GM10248 (cell line): Measurements from ENCODE around the gene SNRPD3.
"Not testable (repeated sequence)": the region's sequence is repeated elsewhere in the genome, so short reads cannot be mapped to it uniquely, and the experiment has no call there.

Experiments
- CTCF ChIA-PET: fragments of 300-600 bp; sonication (Branson Sonifier 250); formaldehyde crosslinking; extraction: SDS; loops from one replicate; lab custom pipeline; 2021; ENCODE audit warnings: antibody characterized with exemption; lab: Yijun Ruan, JAX
- POLR2A ChIA-PET: fragments of 350-650 bp; sonication (Branson Sonifier 250); formaldehyde crosslinking; extraction: SDS; loops from one replicate; lab custom pipeline; 2020; ENCODE audit warnings: antibody characterized with exemption; lab: Yijun Ruan, JAX
- DNase-seq: peaks from one replicate; pipeline ENCODE4 v3.0.0; 2012; ENCODE audit errors: extremely low spot score
- CTCF ChIP-seq: IDR thresholded peaks from 2 replicates; pipeline ENCODE4 v1.5.1; 2012; ENCODE audit warnings: mild to moderate bottlenecking, low read depth; ENCODE audit errors: extremely low read depth, missing control alignments, control extremely low read depth

Gene SNRPD3

GRCh38 chr22:24599514-24599913 lies 43.7 kb downstream of the SNRPD3 start:
- CTCF ChIA-PET, result no interaction called here
- DNase-seq, result no peak
- POLR2A ChIA-PET, result no interaction called here
- TF ChIP-seq CTCF, result no peak

DNA sequence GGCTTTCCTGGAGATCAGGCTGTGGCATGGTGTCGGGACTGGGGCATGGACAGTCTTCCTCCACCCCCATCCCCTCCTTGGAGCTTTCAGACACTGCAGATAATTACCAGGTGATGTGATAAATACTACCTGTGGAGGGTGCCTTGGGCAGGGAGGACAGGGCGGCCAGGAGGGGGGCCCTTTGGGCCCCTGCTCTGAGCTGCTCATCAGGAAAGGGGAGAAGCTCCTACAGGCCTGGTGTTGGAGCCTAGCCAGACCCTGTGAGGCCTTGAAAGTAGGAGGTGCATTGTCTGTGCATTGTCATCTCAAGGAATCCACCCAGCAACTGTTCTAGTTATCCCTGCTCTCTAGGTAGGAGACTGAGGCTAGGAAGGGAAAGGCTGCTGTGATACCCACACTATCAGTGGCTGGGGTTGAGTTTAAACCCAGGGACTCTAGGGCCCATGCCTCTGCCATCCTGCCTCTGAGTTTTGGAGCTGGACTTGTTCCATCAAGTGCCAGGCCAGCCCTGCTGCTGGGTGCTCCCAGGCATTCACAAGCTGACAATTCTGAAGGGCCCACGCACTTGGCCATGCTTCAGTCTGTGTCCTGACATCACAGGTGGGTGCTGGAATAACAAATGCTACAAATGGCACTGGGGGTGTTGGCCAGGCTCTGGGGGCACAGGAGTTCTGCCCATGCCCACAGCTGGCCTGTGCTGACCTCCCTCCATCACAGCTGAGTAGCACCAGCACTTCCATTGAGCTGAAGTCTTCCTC lies 44.3 kb downstream of the SNRPD3 start:
- CTCF ChIA-PET, POLR2A ChIA-PET: not testable (repeated sequence)

DNA sequence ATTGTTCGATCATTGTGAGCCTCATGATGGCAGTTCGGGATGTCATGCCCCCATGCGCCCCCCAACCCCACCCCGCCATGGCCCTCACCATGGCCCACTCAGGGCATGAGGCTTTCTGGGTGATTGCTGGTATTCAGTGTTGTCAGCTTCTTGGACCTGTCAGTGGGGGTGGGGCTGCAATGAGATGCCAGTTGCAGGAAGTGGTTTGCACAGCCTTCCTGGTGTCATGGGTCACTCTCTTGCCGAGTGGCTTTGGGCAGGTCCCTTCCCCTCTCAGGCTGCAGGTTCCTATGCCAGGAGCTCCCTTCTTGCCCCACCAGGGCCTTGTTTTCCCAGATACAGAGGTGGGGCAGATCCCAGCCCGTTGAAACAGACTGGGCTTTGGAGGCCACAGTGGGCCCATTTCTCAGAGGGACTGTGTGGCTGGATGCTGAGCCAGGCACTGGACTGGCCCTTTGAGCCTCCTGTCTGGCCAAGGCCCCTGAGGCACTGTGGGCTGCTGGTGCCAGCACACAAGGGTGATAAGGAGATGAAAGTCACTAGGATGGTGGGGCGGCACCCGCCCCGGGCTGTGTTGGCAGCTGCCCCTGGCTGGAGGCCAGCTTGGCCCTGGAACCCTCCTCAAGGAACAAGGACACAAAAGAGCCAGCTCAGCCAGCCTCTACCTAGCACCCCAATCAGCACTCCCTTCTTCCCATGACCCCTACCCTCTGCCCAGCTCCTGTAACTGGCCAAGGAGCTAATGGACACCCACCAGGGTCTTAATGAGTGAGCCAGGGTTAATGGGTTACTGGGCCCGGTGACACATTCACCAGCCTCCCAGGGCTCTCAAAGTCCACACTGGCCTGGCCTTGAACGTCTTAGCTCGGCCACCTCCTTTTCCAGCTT lies 45.7 kb downstream of the SNRPD3 start:
- TF ChIP-seq CTCF, result no peak
- ChIA-PET POLR2A (no interaction called here), CTCF (no interaction called here)
- no peak for DNase-seq

More for the DNA sequence above, 44.3 kb downstream of the SNRPD3 start:
- not testable (repeated sequence) for DNase-seq

DNA sequence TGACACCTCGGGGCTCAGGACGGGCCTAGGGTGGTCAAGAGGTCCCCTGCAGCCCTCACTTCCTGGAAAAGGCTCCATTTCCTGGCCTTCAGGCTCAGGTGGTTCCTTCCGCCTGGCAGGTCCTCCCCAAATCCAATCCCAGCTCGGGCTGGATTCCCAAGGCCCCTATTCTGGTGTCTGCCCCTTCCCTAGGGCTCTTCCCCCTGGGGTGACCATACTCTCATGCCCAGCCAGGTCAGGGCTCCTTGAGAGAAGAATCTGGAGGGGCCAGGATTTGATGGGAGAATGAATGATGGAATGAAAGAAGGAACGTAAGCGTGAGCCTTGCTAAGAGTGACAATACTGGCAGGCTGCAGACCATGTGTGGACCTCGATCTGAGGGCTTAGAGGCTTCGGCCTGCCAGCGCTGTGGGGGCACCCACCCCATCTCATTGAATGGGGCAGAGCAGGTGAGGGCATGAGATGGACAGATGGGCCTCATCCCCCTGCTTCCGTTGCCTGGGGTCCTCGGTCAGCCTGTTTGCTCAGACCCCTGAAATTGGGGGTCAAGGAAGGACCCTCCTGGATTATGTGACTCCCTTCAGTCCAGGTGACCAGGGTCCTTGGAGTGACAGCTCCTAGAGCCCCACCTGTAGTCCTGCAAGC lies 46.4 kb downstream of the SNRPD3 start:
- DNase-seq, POLR2A ChIA-PET: not testable (repeated sequence)
- CTCF ChIA-PET, result interaction anchor here (1.3 kb wide), 1 partner anchor 8 kb away, joined by 5 read pairs; no protein-coding TSS in a partner anchor

DNA sequence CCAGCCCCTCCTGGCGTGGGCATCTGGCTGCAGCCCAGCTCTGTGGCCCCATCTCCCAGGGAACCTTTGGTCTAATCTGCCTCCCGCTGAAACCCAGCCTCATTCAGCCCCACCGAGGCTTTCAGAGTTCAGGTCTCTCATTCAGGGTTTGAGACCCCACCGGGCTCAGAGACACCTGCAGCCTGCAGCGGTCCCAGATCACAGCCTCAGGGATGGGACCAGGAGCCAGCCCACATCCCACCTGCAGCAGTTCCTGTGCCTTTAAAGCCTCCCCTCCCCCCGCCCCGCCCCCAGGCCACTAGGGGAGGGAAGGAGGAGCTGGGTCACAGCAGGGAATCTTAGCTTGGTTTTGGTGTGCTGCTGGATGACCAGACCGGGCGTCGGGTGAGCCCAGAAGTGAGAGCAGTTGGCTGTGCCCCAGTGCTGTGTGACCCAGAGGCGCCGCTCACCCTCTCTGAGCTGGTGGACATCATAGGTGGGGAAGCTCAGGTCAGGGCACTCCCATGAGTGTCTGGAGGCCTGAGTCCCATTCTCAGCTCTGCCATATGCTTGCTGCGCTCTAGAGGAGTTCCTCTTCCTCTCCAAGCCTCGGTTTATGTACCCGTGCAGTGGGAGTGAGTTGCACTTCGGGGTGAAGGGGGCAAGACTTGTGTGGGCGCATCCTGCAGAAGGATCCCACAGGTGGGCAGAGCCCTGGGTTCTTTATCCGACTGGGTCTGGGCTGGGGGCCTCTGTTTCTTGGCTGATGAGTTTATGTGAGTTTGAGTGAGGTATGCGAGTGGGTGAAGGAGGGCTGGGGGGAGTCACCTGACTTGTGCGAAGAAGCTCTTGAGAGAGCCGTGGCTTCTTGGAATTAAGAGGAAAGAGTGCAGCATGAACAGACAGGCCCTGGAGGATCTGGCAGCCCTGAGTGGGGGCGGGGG lies 47.3 kb downstream of the SNRPD3 start, which contains the start of gene GGT1:
Gene GGT1 (plus strand): TSS at position 347 of the 923 bp plus-strand sequence. CDS start 7,889 bp downstream, outside the sequence.
- POLR2A ChIA-PET, DNase-seq: not testable (repeated sequence)
- CTCF ChIA-PET, result interaction anchor here (1.3 kb wide), 1 partner anchor 9 kb away, joined by 5 read pairs; no protein-coding TSS in a partner anchor

- POLR2A ChIA-PET, DNase-seq: not testable (repeated sequence)
- CTCF ChIA-PET, result interaction anchor here (1.3 kb wide), 1 partner anchor 10 kb away, joined by 5 read pairs; no protein-coding TSS in a partner anchor
Measured at GRCh38 chr22:24603770-24604629, 48.2 kb downstream of the SNRPD3 start.

DNA sequence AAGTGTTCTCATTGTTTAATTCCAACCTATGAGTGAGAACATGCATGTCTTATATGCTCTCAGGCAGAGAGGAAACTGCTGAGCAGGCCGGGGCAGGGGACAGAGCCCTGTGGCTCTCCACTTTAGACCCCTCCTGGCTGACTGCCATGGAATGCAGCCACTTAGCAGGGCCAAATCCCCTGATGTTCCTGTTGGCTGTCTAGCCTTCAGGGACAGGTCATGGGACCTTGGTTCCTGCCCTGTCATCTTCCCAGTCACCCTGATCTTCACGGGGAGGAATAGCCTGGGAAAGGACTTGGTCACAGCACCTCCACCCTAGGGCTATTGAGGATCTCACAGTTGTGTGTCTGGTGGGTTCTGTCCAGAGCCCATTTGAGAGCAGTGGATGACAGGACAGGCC lies 50.5 kb downstream of the SNRPD3 start:
- POLR2A ChIA-PET, CTCF ChIA-PET, DNase-seq: not testable (repeated sequence)

DNA sequence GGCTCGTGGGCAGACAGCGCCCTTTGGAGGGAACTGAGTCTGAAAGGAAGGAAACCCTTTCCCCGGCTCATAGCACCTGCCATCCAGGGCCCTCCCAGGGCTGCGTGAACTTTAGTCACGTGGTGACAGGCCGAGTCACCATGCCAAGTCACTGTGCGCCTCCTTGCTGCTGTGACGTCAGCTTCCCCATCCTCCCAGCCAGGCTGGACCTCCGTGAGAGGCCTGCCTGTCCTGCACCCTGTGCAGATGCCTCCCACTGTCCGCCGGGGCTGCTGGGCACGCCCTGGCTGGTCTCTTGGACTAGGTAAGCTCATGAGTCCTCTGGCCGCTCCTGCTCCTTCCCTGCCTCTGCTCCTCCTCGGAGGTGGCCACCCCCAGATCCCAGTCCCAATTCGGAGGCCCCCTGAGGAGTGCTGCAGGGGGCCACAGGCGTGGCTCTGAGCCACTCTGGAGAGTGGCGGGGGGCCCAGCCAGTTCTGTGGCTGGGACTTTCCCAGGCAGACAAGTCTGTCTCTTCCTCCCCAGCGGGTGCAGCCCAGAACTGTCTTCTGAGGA lies 51.7 kb downstream of the SNRPD3 start:
- POLR2A ChIA-PET, CTCF ChIA-PET: not testable (repeated sequence)
- peak; percentile 59 for DNase-seq

GRCh38 chr22:24608327-24608726 lies 52.5 kb downstream of the SNRPD3 start:
- DNase-seq, CTCF ChIA-PET, POLR2A ChIA-PET: not testable (repeated sequence)

GRCh38 chr22:24609888-24610287 lies 54.1 kb downstream of the SNRPD3 start:
- CTCF ChIA-PET, POLR2A ChIA-PET, DNase-seq: not testable (repeated sequence)

DNA sequence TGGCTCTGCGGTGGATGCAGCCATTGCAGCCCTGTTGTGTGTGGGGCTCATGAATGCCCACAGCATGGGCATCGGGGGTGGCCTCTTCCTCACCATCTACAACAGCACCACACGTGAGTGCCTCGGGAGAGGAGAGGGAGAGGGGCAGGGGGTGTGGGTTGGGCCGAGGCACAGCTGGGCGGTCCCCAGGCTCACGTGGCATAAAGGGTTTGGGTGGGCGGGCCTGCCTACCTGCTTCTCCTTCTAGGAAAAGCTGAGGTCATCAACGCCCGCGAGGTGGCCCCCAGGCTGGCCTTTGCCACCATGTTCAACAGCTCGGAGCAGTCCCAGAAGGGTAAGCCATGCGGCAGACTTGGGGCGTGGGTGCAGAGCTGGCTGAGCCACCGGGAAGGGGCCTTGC lies 59.0 kb downstream of the SNRPD3 start:
- CTCF ChIA-PET, POLR2A ChIA-PET: not testable (repeated sequence)

DNA sequence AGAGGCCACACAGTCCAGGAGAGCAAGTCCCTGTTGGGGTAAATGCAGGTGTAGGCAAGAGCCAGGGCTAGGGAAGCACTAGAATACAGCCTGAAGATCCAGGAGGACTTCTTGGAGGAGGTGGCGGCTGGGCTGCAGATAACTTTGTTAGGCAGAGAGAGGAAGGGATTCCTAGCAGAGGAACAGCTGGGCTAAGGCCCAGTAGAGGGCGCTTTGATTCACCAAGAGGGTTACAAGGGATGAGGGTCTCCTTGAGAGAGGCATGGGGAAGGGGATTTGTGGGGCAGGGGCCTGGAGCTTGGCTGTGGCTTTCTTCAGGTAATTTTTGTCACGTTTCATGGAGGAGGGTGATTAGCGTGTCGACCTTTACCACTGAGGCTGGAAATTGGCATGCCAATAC lies 65.4 kb downstream of the SNRPD3 start:
- CTCF ChIA-PET, POLR2A ChIA-PET, DNase-seq: not testable (repeated sequence)

More for the DNA sequence above, 59.0 kb downstream of the SNRPD3 start:
- DNase-seq, result not testable (repeated sequence)

DNA sequence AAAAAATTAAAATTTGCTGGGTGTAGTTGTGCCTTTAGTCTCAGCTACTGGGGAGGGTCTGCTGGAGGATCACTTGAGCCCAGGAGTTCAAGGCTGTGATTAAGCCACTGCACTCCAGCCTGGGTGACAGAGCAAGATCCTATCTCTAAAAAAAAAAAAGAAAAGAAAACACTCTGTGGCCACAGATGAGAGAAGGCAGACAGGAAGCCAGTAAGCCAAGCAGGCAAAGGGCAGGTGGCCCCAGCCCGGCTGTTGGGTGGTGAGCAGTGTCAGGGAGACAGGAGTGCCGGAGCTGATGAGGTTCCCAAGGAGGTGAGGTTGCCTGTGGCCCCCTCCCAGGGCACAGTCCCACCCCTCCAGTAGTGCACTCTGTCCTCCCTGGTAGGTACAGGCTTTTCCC lies 66.8 kb downstream of the SNRPD3 start:
- POLR2A ChIA-PET, DNase-seq, CTCF ChIA-PET: not testable (repeated sequence)
